ENCODE data around the gene ANKS1A.

DNA sequence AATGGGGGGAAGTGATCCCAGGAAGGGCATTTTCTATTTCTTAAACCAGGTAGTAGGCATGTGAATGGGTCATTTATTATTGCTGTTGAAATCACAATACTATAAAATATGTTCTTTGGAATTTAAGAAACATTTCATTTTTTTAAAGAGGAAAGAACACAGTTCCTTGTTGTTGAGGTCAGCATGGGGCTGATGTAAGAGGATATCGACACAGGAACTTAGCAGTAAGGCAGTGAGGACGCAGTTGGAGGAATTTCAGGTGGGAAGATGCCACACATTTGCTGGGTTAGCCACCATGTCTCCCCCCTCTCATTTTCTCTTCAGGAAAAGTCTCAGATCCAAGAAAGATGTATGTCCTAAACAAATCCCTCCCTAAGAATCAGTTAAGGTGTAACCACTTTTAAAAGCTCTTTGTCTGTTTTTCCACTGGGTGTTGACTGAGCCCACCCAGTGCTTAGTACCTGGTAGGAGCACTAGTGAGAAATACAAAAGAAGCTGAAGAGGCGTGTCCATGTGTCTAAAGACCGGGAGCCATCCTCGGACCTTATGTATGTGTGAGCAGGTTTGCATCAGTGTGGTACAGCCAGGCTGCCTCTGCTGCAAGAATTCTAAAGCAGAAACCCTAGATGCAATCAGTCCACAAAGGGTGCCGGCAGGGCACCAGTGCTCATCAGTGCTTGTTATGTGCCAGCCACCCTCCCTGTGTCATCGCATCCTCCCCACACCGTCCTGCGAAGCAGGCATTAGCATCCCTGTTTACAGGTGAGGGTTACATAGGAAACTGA is 153.2 kb downstream of the ANKS1A start:
- TF ChIP-seq, protein P1, sequence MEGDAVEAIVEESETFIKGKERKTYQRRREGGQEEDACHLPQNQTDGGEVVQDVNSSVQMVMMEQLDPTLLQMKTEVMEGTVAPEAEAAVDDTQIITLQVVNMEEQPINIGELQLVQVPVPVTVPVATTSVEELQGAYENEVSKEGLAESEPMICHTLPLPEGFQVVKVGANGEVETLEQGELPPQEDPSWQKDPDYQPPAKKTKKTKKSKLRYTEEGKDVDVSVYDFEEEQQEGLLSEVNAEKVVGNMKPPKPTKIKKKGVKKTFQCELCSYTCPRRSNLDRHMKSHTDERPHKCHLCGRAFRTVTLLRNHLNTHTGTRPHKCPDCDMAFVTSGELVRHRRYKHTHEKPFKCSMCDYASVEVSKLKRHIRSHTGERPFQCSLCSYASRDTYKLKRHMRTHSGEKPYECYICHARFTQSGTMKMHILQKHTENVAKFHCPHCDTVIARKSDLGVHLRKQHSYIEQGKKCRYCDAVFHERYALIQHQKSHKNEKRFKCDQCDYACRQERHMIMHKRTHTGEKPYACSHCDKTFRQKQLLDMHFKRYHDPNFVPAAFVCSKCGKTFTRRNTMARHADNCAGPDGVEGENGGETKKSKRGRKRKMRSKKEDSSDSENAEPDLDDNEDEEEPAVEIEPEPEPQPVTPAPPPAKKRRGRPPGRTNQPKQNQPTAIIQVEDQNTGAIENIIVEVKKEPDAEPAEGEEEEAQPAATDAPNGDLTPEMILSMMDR (conservative IDR thresholded peaks at IDR 0.05), result no peak
- TF ChIP-seq EZH2 (IDR thresholded peaks at IDR 0.05; ENCODE audit: low read depth), result no peak

Data from PC-9 (cell line).